ENCODE results near the gene MIER2.
A peak's percentile ranks its signal among the peaks of the same experiment; 100 is the strongest.

GRCh38 chr19:294946-295686 is 49.5 kb downstream of the MIER2 start:
- TF ChIP-seq CTCF (IDR thresholded peaks at IDR 0.05; ENCODE audit: low read length) (peak; percentile 87), EZH2 (optimal IDR thresholded peaks at IDR 0.05; ENCODE audit: low read depth, low read length) (no peak), EZH2phosphoT487 (IDR thresholded peaks at IDR 0.05; ENCODE audit: low read length) (no peak)

Data from MM.1S (cell line).